Esophagus muscularis mucosa (tissue), 4 donors: ENCODE measurements around the gene DDHD1. TPM values are rescaled to one million over a fixed set of nuclear protein-coding genes. Genes with fewer than 3 reads are reported as not detected.
"Not testable (repeated sequence)": the region's sequence is repeated elsewhere in the genome, so short reads cannot be mapped to it uniquely, and the experiment has no call there.

ENCODE experiments used
- DNase-seq: peaks from one replicate; pipeline ENCODE4 v3.0.0-alpha.2; 2017; ENCODE audit errors: extremely low spot score
- H3K27ac ChIP-seq, 4 donors: fragments of 200-600 bp; sonication (generic); replicated peaks in 1 of 4; 1 replicate in 3 of 4; 2 replicates in 1 of 4; pipeline ENCODE4 v1.5.1; 2016 to 2019; ENCODE audit warnings: mild to moderate bottlenecking in 1 of 4
- H3K27me3 ChIP-seq, 4 donors: fragments of 200-600 bp; sonication (generic); one replicate each; pipeline versions ENCODE4 v1.5.1 to v1.6.0; 2016 to 2019
- H3K36me3 ChIP-seq, 4 donors: fragments of 200-600 bp; sonication (generic); one replicate each; pipeline ENCODE4 v1.5.1; 2016 to 2019
- H3K4me1 ChIP-seq, 4 donors: fragments of 200-600 bp; sonication (generic); one replicate each; pipeline ENCODE4 v1.5.1; 2016 to 2019
- H3K4me3 ChIP-seq, 4 donors: fragments of 200-600 bp; sonication (generic); 1 replicate in 2 of 4; 2 replicates in 2 of 4; pipeline ENCODE4 v1.5.1; 2016 to 2019; ENCODE audit warnings: mild to moderate bottlenecking in 4 of 4, moderate library complexity in 1 of 4
- H3K9me3 ChIP-seq, 4 donors: fragments of 200-600 bp; sonication (generic); 1 replicate in 3 of 4; 2 replicates in 1 of 4; pipeline ENCODE4 v1.5.1; 2016 to 2019
- EP300 ChIP-seq: sonication (generic); formaldehyde crosslinking; IDR thresholded peaks from one replicate; pipeline ENCODE4 v1.6.1; 2017; ENCODE audit warnings: antibody characterized with exemption
- POLR2A ChIP-seq: fragments of 450-650 bp; IDR thresholded peaks from one replicate; pipeline ENCODE4 v1.6.1; 2017; ENCODE audit warnings: antibody characterized with exemption, moderate library complexity, mild to moderate bottlenecking, low read depth
- POLR2AphosphoS5 ChIP-seq, 2 donors: sonication (generic); formaldehyde crosslinking; IDR thresholded peaks; one replicate each; pipeline ENCODE4 v1.6.1; 2017; ENCODE audit warnings: antibody characterized with exemption in 2 of 2
- WGBS: methylation state at CpG from one replicate; pipeline ENCODE4 v1.1.5; 2018; 5-methylcytosine and 5-hydroxymethylcytosine counted together
- intact Hi-C: fragments of 100-400 bp; cut with DNase I; formaldehyde crosslinking; loops from one replicate; pipeline ENCODE4 v1.15.1; 2023
- total RNA-seq, 4 donors: library from RNA; depleted of rRNA; stranded (reverse); fragments of >200 nt; gene quantifications; one replicate each; pipeline versions ENCODE4 v1.1.0 to v1.2.1, GENCODE V29; 2016
- TF ChIP-seq, protein P1 (sequence below), 3 experiments: fragments of 200-600 bp in 2 of 3; fragments of 450-650 bp in 1 of 3; sonication (generic) in 2 of 3; IDR thresholded peaks; one replicate each; pipeline ENCODE4 v1.5.1; 2017 to 2019; ENCODE audit warnings: antibody characterized with exemption in 3 of 3, mild to moderate bottlenecking in 2 of 3, moderate library complexity in 1 of 3

Gene DDHD1
- total RNA-seq, 4 donors from 2014 or later, result 15.4 to 19.9 (median 16.2) TPM

GRCh38 chr14:53128303-53129028, 24.7 kb downstream of the DDHD1 start:
- no peaks in the 10 kb centered on the region for H3K9me3 ChIP-seq
- no peak overlapping the region for H3K27ac ChIP-seq
- H3K27me3 ChIP-seq, result no peaks in the 10 kb centered on the region
- peaks cover 8 to 24% (median 21%) of the 10 kb centered on the region in 4 donors for H3K4me1 ChIP-seq
- intact Hi-C loops, result no loop called here
- DNase-seq, result no peak
- TF ChIP-seq POLR2AphosphoS5 (IDR thresholded peaks at IDR 0.05) (no peak), POLR2A (no peak), EP300 (no peak)
- TF ChIP-seq, protein P1, sequence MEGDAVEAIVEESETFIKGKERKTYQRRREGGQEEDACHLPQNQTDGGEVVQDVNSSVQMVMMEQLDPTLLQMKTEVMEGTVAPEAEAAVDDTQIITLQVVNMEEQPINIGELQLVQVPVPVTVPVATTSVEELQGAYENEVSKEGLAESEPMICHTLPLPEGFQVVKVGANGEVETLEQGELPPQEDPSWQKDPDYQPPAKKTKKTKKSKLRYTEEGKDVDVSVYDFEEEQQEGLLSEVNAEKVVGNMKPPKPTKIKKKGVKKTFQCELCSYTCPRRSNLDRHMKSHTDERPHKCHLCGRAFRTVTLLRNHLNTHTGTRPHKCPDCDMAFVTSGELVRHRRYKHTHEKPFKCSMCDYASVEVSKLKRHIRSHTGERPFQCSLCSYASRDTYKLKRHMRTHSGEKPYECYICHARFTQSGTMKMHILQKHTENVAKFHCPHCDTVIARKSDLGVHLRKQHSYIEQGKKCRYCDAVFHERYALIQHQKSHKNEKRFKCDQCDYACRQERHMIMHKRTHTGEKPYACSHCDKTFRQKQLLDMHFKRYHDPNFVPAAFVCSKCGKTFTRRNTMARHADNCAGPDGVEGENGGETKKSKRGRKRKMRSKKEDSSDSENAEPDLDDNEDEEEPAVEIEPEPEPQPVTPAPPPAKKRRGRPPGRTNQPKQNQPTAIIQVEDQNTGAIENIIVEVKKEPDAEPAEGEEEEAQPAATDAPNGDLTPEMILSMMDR (IDR thresholded peaks at IDR 0.05), result no peak
- H3K4me3 ChIP-seq, result no peak overlapping the region
- WGBS, result 95% methylated on average over 2 of the region's 2 CpGs
- no peaks in the 10 kb centered on the region for H3K36me3 ChIP-seq

- intact Hi-C loops, result no loop called here
- Histone ChIP-seq H3K27ac (peak overlapping the region in 1 of 4 donors; percentile 11), H3K4me3 (no peak overlapping the region), H3K9me3 (no peaks in the 10 kb centered on the region), H3K36me3 (no peaks in the 10 kb centered on the region), H3K4me1 (peaks cover 8 to 24% (median 21%) of the 10 kb centered on the region in 4 donors), H3K27me3 (no peaks in the 10 kb centered on the region)
- WGBS, result 90% methylated on average over 7 of the region's 7 CpGs
- TF ChIP-seq POLR2AphosphoS5 (IDR thresholded peaks at IDR 0.05), result no peak
- TF ChIP-seq, protein P1 (IDR thresholded peaks at IDR 0.05), result no peak
- TF ChIP-seq EP300, result no peak
- no peak for TF ChIP-seq POLR2A
- DNase-seq, result no peak
Measured at GRCh38 chr14:53127832-53128231, 25.3 kb downstream of the DDHD1 start.

DNA sequence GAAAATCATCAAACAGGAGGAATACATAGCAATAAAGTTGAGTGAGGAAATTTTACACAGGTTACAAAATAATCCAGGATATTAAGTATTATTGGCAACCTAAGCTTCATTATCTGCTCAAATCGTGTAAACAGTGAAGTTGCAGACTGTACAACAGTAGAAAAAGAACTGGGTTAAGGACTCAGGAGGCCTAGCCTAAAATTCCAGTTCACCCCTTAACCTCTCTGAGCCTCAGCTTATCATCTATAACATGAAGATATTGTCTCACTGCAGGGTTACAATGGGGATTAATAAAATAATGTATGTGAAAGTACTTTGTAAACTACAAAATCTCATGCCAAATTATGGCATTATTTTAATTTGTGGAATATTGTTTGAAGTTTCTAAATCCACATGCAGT, 26.0 kb downstream of the DDHD1 start:
- Histone ChIP-seq H3K4me3 (peak overlapping the region; percentile 10 to 34 (median 28)), H3K27ac (peak overlapping the region in 3 of 4 donors; percentile 11 to 54 (median 40)), H3K9me3 (no peaks in the 10 kb centered on the region), H3K36me3 (no peaks in the 10 kb centered on the region), H3K27me3 (no peaks in the 10 kb centered on the region), H3K4me1 (peaks cover 8 to 24% (median 21%) of the 10 kb centered on the region in 4 donors)
- DNase-seq, result no peak
- intact Hi-C loops, result no loop called here
- 37% methylated on average over 1 of the region's 1 CpG for WGBS
- TF ChIP-seq POLR2A (no peak), POLR2AphosphoS5 (IDR thresholded peaks at IDR 0.05) (no peak)

DNA sequence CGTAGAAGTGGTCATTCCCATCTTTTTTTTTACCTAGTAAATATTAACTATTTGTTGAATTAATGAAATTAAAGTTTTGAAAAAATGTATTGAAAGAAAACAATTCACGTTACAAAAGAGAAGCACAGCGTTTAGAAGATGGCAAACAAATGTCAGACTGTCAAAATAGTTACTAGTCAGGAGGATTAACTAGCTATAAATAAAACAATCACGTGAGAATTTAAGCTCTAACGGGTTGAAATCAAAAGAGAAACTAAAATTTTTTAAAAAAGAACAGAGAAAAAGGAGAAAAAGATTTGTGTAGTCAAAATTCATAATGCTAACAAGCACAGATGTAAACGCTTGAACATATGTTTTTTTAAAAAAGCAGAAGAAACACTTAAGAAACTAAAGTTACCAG, 26.4 kb downstream of the DDHD1 start:
- peak overlapping the region; percentile 10 to 34 (median 28) for H3K4me3 ChIP-seq
- H3K4me1 ChIP-seq, result peaks cover 8 to 24% (median 21%) of the 10 kb centered on the region in 4 donors
- DNase-seq, result no peak
- intact Hi-C loops, result no loop called here
- no peaks in the 10 kb centered on the region for H3K9me3 ChIP-seq
- WGBS, result 15% methylated on average over 6 of the region's 6 CpGs
- peak overlapping the region in 3 of 4 donors; percentile 11 to 54 (median 40) for H3K27ac ChIP-seq
- H3K27me3 ChIP-seq, result no peaks in the 10 kb centered on the region
- TF ChIP-seq EP300 (no peak), POLR2AphosphoS5 (IDR thresholded peaks at IDR 0.05) (no peak), POLR2A (no peak)
- TF ChIP-seq, protein P1 (IDR thresholded peaks at IDR 0.05), result no peak
- H3K36me3 ChIP-seq, result no peaks in the 10 kb centered on the region

DNA sequence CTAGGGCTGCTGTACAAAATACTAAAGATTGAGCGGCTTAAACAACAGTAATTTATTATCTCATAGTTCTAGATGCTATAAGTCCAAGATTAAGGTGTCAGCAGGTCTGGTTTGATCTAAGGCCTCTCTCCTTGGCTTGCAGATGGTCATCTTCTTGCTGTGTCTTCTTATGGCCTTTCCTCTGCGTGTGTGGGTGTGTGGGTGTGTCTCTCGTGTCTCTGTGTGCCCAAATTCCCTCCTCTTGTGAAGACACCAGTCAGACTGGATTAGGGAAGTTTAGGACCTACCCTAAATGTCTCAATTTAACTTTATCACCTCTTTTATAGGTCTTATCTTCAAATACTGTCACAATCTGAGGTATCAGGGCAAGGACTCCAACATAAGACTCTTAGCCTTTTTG, 28.3 kb downstream of the DDHD1 start:
- no peaks in the 10 kb centered on the region for H3K27me3 ChIP-seq
- no peak for DNase-seq
- H3K36me3 ChIP-seq, result no peaks in the 10 kb centered on the region
- peaks cover 8 to 24% (median 21%) of the 10 kb centered on the region in 4 donors for H3K4me1 ChIP-seq
- H3K4me3 ChIP-seq, result no peak overlapping the region
- intact Hi-C loops, result no loop called here
- no peak for TF ChIP-seq POLR2AphosphoS5 (IDR thresholded peaks at IDR 0.05)
- TF ChIP-seq, protein P1 (IDR thresholded peaks at IDR 0.05), result no peak
- TF ChIP-seq EP300, result no peak
- no peak for TF ChIP-seq POLR2A
- no peaks in the 10 kb centered on the region for H3K9me3 ChIP-seq
- 78% methylated on average over 3 of the region's 3 CpGs for WGBS
- H3K27ac ChIP-seq, result no peak overlapping the region

GRCh38 chr14:53121419-53121818, 31.7 kb downstream of the DDHD1 start:
- WGBS, result 98% methylated on average over 2 of the region's 2 CpGs
- H3K27ac ChIP-seq, H3K4me3 ChIP-seq, DNase-seq, intact Hi-C loops, H3K27me3 ChIP-seq, H3K9me3 ChIP-seq, H3K36me3 ChIP-seq: not testable (repeated sequence)
- H3K4me1 ChIP-seq, result peaks cover 3 to 12% (median 8%) of the 10 kb centered on the region in 4 donors

DNA sequence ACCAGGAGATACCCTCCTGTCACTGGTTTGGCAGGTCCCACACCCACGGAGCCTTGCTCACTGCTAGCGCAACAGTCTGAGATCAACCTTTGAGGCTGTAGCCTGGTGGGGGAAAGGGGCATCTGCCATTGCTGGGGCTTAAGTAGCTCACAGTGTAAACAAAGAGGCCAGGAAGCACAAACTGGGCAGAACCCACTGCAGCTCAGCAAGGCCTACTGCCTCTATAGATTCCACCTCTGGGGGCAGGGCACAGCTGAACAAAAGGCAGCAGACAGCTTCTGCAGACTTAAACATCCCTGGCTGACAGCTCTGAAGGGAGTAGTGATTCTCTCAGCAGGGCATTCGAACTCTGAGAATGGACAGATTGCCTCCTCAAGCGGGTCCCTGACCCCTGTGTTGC, 35.6 kb downstream of the DDHD1 start:
- H3K4me1 ChIP-seq, DNase-seq, H3K36me3 ChIP-seq, intact Hi-C loops, H3K9me3 ChIP-seq, H3K4me3 ChIP-seq, H3K27ac ChIP-seq, H3K27me3 ChIP-seq: not testable (repeated sequence)
- WGBS, result 76% methylated on average over 2 of the region's 4 CpGs
